22Rv1 (cell line): Measurements from ENCODE around the gene GPD2.

Experiments used
- CTCF ChIP-seq: fragments of 450-650 bp; IDR thresholded peaks from 2 replicates; pipeline ENCODE4 v1.5.1; 2017; ENCODE audit warnings: mild to moderate bottlenecking
- ZFX ChIP-seq: fragments of 450-650 bp; IDR thresholded peaks from 2 replicates; pipeline ENCODE4 v1.6.1; 2017; ENCODE audit warnings: antibody characterized with exemption, borderline replicate concordance

- TF ChIP-seq CTCF (no peak), ZFX (no peak)
These were observed 1.2 kb downstream of the GPD2 start for GRCh38 chr2:156437272-156437930.
